Measurements from ENCODE around the gene GMNN.

DNA sequence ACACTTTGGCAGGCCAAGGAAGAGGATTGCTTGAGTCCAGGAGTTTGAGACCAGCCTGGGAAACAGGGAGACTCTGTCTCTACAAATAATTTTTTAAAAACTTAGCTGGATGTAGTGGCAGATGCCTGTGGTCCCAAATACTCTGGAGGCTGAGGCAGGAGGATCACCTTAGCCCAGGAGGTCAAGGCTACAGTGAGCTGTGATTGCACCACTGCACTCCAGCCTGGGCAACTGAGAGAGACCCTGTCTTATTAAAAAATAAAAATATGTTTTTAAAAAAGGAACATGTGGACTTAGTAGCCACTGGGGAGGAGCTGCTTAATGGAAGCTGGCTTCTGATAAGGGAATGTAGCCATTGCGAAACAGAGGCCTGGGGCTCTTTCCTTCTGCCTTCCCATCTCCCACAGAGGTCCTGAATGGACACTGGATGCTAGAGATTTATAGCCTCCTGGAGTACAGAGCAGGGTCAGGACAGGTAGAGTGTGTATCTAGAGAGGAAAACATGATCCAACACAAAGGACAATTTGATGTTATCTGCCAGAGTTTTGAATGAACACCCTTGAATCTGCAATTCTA, 21.7 kb upstream of the GMNN start:
- TF ChIP-seq, protein P1, sequence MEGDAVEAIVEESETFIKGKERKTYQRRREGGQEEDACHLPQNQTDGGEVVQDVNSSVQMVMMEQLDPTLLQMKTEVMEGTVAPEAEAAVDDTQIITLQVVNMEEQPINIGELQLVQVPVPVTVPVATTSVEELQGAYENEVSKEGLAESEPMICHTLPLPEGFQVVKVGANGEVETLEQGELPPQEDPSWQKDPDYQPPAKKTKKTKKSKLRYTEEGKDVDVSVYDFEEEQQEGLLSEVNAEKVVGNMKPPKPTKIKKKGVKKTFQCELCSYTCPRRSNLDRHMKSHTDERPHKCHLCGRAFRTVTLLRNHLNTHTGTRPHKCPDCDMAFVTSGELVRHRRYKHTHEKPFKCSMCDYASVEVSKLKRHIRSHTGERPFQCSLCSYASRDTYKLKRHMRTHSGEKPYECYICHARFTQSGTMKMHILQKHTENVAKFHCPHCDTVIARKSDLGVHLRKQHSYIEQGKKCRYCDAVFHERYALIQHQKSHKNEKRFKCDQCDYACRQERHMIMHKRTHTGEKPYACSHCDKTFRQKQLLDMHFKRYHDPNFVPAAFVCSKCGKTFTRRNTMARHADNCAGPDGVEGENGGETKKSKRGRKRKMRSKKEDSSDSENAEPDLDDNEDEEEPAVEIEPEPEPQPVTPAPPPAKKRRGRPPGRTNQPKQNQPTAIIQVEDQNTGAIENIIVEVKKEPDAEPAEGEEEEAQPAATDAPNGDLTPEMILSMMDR (IDR thresholded peaks at IDR 0.05) = no peak
- TF ChIP-seq POLR2A (IDR thresholded peaks at IDR 0.05) = no peak

All from tibial nerve (tissue), 3 donors.